GM21423 (cell line): ENCODE data around the gene AQP3.
A peak's percentile ranks its signal among the peaks of the same experiment; 100 is the strongest.
"Not testable (repeated sequence)": the region's sequence is repeated elsewhere in the genome, so short reads cannot be mapped to it uniquely, and the experiment has no call there.

Experiments used
- ATAC-seq: cut with Tn5 transposase; IDR thresholded peaks from one replicate; pipeline ENCODE4 v1.9.1; 2021; ENCODE audit warnings: mild to moderate bottlenecking, moderate library complexity; ENCODE audit not compliant: unreplicated experiment

Gene AQP3

GRCh38 chr9:33446946-33447798, at the start of gene AQP3:
AQP3 (minus strand) TSS chr9:33447593; CDS start chr9:33447530, 63 bp downstream.
- no peak for ATAC-seq

GRCh38 chr9:33493819-33494218, 46.4 kb upstream of the AQP3 start:
- ATAC-seq, result not testable (repeated sequence)

GRCh38 chr9:33489066-33489465, 41.7 kb upstream of the AQP3 start:
- no peak for ATAC-seq

- not testable (repeated sequence) for ATAC-seq
These were observed 37.9 kb upstream of the AQP3 start for GRCh38 chr9:33485312-33485711.

- no peak for ATAC-seq
These were observed 33.6 kb upstream of the AQP3 start for GRCh38 chr9:33480976-33481375.

GRCh38 chr9:33480106-33480505, 32.7 kb upstream of the AQP3 start:
- no peak for ATAC-seq

- no peak for ATAC-seq
These were observed 29.1 kb upstream of the AQP3 start for GRCh38 chr9:33476503-33476902.

- ATAC-seq, result no peak
These were observed 28.0 kb upstream of the AQP3 start for GRCh38 chr9:33475357-33475756.

GRCh38 chr9:33473643-33474352, 26.4 kb upstream of the AQP3 start, which contains the start of gene NOL6:
NOL6 (minus strand) TSS chr9:33473924; CDS start chr9:33473842, 82 bp downstream.
- peak; percentile 98 for ATAC-seq

GRCh38 chr9:33472881-33473615, 25.7 kb upstream of the AQP3 start:
- ATAC-seq, result no peak

GRCh38 chr9:33472171-33472880, 24.9 kb upstream of the AQP3 start:
- ATAC-seq, result no peak

GRCh38 chr9:33471361-33471760, 24.0 kb upstream of the AQP3 start:
- no peak for ATAC-seq

GRCh38 chr9:33469891-33470290, 22.5 kb upstream of the AQP3 start:
- ATAC-seq, result no peak

GRCh38 chr9:33468797-33469621, 21.6 kb upstream of the AQP3 start:
- ATAC-seq, result no peak

- no peak for ATAC-seq
These were observed 20.9 kb upstream of the AQP3 start for GRCh38 chr9:33468215-33468730.

GRCh38 chr9:33467526-33467925, 20.1 kb upstream of the AQP3 start:
- no peak for ATAC-seq

- ATAC-seq, result no peak
These were observed 19.4 kb upstream of the AQP3 start for GRCh38 chr9:33466565-33467495.
